Skin epidermis (tissue), 12 donors: ENCODE results near the gene CXCL14.
A peak's percentile ranks its signal among the peaks of the same experiment; 100 is the strongest.

Experiments used
- H3K27ac ChIP-seq, 21 experiments: fragments of 200-600 bp; sonication (generic) in 11 of 21; one replicate each; pipeline ENCODE4 v1.5.0; 2020; ENCODE audit warnings: mild to moderate bottlenecking in 3 of 21, inconsistent platforms in 2 of 21, moderate library complexity in 2 of 21
- H3K4me3 ChIP-seq, 7 experiments: fragments of 200-600 bp; sonication (generic) in 2 of 7; one replicate each; pipeline ENCODE4 v1.5.0; 2020; ENCODE audit warnings: inconsistent platforms in 2 of 7, mild to moderate bottlenecking in 2 of 7, moderate library complexity in 1 of 7

CXCL14 gene

GRCh38 chr5:135571902-135572301 is 6.9 kb downstream of the CXCL14 start:
- no peak overlapping the region for H3K4me3 ChIP-seq
- H3K27ac ChIP-seq, result no peak overlapping the region

- peak overlapping the region in 2 of 21 experiments; percentile 4 to 20 for H3K27ac ChIP-seq
- no peak overlapping the region for H3K4me3 ChIP-seq
Measured at GRCh38 chr5:135571066-135571609, 7.7 kb downstream of the CXCL14 start.

- peak overlapping the region in 1 of 21 experiments; percentile 4 for H3K27ac ChIP-seq
Measured at GRCh38 chr5:135570453-135570764, 8.4 kb downstream of the CXCL14 start.

GRCh38 chr5:135569755-135570452 is 8.9 kb downstream of the CXCL14 start:
- H3K4me3 ChIP-seq, result no peak overlapping the region
- peak overlapping the region in 4 of 21 experiments; percentile 23 to 44 (median 30) for H3K27ac ChIP-seq

More at GRCh38 chr5:135570453-135570764, 8.4 kb downstream of the CXCL14 start:
- no peak overlapping the region for H3K4me3 ChIP-seq

- peak overlapping the region in 4 of 21 experiments; percentile 7 to 44 (median 28) for H3K27ac ChIP-seq
Measured at GRCh38 chr5:135568923-135569360, 9.8 kb downstream of the CXCL14 start.

GRCh38 chr5:135568246-135568645 is 10.5 kb downstream of the CXCL14 start:
- Histone ChIP-seq H3K27ac (peak overlapping the region in 3 of 21 experiments; percentile 7 to 32 (median 24)), H3K4me3 (no peak overlapping the region)

More at GRCh38 chr5:135568923-135569360, 9.8 kb downstream of the CXCL14 start:
- H3K4me3 ChIP-seq, result no peak overlapping the region

- H3K27ac ChIP-seq, result peak overlapping the region in 1 of 21 experiments; percentile 24
Measured at GRCh38 chr5:135567661-135568060, 11.1 kb downstream of the CXCL14 start.

GRCh38 chr5:135566422-135567400 is 12.1 kb downstream of the CXCL14 start:
- no peak overlapping the region for H3K4me3 ChIP-seq
- H3K27ac ChIP-seq, result peak overlapping the region in 4 of 21 experiments; percentile 8 to 46 (median 26)

More at GRCh38 chr5:135567661-135568060, 11.1 kb downstream of the CXCL14 start:
- no peak overlapping the region for H3K4me3 ChIP-seq

GRCh38 chr5:135565725-135566421 is 12.9 kb downstream of the CXCL14 start:
- H3K4me3 ChIP-seq, result no peak overlapping the region
- H3K27ac ChIP-seq, result peak overlapping the region in 10 of 21 experiments; percentile 4 to 68 (median 41)

GRCh38 chr5:135565266-135565665 is 13.5 kb downstream of the CXCL14 start:
- Histone ChIP-seq H3K4me3 (no peak overlapping the region), H3K27ac (peak overlapping the region in 8 of 21 experiments; percentile 4 to 59 (median 18))

- peak overlapping the region in 1 of 21 experiments; percentile 6 for H3K27ac ChIP-seq
- no peak overlapping the region for H3K4me3 ChIP-seq
Measured at GRCh38 chr5:135564331-135564730, 14.5 kb downstream of the CXCL14 start.

- Histone ChIP-seq H3K4me3 (no peak overlapping the region), H3K27ac (no peak overlapping the region)
Measured at GRCh38 chr5:135561266-135561665, 17.5 kb downstream of the CXCL14 start.

GRCh38 chr5:135560858-135561257 is 17.9 kb downstream of the CXCL14 start:
- H3K27ac ChIP-seq, result no peak overlapping the region
- no peak overlapping the region for H3K4me3 ChIP-seq

- H3K4me3 ChIP-seq, result no peak overlapping the region
- no peak overlapping the region for H3K27ac ChIP-seq
Measured at GRCh38 chr5:135559354-135559753, 19.4 kb downstream of the CXCL14 start.

GRCh38 chr5:135557076-135557838 is 21.5 kb downstream of the CXCL14 start:
- H3K4me3 ChIP-seq, result no peak overlapping the region
- H3K27ac ChIP-seq, result no peak overlapping the region

- H3K4me3 ChIP-seq, result no peak overlapping the region
- H3K27ac ChIP-seq, result no peak overlapping the region
Measured at GRCh38 chr5:135556620-135557019, 22.2 kb downstream of the CXCL14 start.

- Histone ChIP-seq H3K27ac (no peak overlapping the region), H3K4me3 (no peak overlapping the region)
Measured at GRCh38 chr5:135555530-135555929, 23.3 kb downstream of the CXCL14 start.

- Histone ChIP-seq H3K4me3 (no peak overlapping the region), H3K27ac (no peak overlapping the region)
Measured at GRCh38 chr5:135553688-135554462, 24.9 kb downstream of the CXCL14 start.
